GM19099 (cell line): ENCODE measurements around the gene DPYD.

Source experiments
- POLR2A ChIP-seq: IDR thresholded peaks from 3 replicates; pipeline ENCODE4 v1.6.1; 2011; ENCODE audit warnings: low read depth; ENCODE audit not compliant: insufficient read length; ENCODE audit errors: extremely low read depth

DPYD gene

DNA sequence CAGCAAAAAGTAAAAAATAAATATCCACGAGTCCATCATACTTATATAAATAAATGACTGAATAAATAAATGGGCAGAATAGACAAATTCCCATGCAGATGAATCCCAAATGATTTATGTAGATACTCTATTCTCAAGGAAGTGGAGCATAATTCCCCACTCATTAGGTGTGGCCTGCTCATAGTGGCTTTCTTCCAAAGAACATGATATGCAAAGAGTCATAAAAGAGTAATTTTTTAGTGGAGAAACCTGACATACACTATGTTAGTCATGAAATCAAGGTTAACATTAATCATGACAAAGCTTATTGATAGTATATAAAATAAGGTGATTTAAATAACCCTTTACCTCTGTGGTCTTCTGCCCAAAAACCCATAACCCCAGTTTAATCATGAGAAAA is 298.9 kb downstream of the DPYD start:
- TF ChIP-seq POLR2A: no peak

DNA sequence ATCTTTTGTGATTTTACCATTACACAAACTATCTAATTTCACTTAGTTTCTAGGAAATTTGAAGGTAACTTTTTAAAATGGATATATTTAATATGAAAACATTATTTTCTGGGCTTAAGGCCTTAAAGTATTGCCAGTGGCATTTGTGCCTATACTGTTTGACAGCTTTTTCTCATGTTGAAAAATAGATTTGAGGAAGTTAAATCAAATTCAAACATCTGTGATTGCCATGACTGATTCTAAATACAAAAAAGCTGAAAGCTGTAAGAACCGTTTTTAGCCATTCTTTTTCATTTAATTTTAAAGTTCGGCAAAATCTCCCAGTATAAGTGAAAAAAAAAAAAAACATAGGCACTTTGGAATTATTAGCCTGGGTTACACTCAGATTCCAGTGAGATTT is 301.1 kb downstream of the DPYD start:
- no peak for TF ChIP-seq POLR2A

DNA sequence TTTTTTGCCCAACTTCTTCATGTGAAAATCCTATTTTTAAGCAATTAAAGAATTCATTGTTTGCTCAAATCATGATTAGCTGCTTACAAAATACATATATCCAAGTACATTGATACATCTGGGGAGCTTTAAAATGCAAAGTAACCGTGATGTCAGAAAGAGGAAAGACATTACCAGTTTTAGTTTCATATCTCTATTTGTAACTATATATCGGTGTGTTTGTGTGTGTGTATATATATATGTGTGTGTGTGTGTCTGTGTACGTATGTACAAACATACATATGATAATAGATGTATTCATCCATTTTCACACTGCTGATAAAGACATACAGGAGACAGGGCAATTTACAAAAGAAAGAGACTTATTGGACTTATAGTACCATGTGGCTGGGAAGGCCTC is 310.1 kb downstream of the DPYD start:
- TF ChIP-seq POLR2A: no peak

DNA sequence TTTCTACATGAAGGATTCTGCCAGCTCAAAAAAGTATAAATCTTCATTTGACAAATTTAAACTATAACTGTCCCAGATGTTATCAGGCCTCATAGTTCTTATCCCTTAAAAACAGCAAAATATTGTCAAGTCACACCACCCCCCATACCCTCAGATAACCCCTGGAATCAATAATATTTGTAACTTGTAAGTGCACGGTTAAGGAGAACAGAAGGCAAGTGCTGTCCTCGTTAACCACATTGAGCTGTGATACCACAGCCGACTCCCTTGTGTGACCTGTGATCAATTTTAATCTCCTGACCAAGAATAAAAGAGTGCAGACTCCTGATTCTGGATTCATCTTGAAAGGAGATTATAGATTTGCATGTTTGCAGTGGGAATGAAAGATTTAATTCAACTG is 310.7 kb downstream of the DPYD start:
- no peak for TF ChIP-seq POLR2A

DNA sequence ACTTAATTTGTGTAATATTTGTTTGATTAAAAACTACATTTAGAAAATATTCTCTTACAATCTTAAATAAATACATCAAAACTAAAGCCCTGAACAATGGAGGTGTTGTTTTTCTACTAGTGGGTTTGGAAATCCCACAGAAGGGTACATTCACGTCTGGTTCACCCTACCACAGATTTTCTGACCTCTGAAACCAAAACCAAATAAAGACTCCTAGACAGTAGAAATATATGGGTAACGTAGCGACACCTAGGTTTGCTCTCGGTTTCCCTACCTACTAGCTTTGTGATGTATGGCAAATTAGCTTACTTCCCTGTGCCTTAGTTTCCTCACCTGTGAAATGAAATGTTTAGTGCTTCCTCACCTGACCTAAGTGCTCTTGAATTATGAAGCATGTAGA is 312.6 kb downstream of the DPYD start:
- TF ChIP-seq POLR2A: no peak

DNA sequence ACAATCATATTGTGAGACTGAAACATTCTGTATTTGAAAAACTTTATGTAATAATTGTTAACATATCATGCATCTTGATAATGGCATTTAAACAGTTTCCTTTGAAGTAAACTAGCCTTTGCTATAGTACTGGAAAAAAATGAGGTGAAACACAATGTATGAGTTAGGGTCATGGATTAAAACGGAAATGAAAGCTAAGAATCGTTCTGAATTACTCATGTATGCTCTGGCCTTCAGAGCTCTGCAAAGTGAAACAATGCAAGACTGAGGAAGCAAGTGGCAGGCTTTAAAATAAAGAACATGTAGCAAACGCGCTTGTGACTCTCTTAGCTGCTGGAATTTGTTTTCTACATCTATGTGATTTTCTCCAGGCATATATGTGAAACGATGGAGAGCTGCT is 317.1 kb downstream of the DPYD start:
- TF ChIP-seq POLR2A: no peak

DNA sequence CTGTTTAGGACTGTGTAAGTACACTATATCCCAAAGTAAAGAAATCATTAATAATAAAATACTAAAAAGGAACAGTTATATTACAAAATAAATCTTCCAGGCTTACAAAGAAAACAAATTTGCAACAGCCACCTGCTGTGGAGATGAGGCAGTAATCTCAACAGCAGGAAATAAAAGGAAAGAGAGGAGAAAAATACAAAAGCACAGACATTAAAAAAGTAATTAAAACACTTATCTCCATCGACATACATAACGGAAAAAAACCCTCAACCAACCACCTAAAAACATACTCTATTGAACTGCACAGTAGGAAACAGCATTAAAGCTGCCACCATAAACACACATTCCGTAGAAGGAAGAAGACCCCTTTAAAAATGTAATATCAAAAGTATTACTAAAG is 317.6 kb downstream of the DPYD start:
- TF ChIP-seq POLR2A: no peak

DNA sequence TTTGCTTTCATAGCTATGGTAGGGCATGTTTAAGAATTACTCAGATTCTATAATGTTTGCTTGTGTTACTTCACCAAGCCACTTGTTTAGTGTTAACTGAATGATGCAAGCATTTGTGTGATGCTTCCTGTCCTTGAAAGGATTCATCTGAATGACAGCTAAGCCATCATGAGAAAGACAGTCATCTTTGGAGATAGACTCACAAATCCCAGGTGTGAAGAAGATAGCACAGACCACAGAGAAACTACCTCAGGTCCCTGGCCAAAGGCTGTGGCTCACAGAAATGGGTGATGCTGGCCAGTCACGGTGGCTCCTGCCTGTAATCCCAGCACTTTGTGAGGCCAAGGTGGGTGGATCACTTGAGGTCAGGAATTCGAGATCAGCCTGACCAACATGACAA is 321.4 kb downstream of the DPYD start:
- no peak for TF ChIP-seq POLR2A

DNA sequence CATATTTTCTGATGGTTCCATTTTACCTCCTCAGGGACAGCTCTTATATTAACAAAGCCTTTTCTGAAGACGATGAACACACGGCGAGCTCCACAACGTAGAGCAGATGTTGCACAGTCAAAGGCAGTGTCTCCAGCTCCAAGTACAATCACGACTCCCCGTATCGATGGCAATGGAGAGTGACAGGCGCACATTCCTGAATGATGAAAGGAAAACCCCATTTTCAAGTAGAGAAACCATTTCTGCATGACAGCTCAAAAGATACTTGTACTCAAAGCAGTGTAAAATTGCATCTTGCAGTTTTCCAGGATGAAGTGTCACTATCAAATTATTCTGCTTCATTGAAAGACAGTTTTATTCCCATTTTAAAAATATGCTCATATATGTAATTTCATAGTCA is 327.6 kb downstream of the DPYD start:
- TF ChIP-seq POLR2A: no peak

DNA sequence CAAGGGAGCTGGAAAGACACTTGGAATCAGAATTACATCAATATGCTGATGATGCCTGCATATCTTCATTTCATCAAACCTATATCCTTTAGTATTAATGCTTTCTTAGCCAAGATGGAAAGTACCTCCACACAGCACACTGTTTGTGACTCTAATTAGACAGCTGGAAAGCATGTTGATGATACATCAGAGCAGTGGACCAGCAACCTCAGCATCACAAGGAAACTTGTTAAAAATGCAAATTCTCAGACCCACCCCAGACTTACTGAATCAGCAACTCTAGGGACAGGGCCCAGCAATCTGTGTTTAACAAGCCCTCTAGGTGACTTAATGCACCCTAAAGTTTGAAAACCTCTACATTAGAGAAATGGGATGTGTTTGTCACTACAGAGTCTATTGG is 332.1 kb downstream of the DPYD start:
- TF ChIP-seq POLR2A: no peak

DNA sequence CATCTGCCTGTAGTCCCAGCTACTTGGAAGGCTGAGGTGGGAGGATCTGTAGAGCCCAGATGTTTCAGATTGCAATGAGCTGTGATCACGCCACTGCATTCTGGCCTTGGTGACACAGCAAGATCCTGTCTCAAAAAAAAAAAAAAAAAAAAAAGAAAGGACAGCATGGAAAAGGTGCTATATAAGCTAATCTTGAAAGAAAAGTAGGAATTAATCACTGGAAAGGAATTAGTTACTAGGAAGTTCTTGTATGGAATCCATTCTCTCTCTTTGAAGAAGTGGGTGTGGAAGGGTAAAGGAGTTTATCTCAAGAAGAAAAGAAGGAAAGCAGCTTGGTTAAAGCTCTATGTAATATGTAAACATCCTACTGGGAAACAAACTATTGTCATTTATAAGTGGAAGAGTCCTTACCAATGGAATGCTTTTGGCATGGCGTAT is 339.2 kb downstream of the DPYD start:
- no peak for TF ChIP-seq POLR2A

DNA sequence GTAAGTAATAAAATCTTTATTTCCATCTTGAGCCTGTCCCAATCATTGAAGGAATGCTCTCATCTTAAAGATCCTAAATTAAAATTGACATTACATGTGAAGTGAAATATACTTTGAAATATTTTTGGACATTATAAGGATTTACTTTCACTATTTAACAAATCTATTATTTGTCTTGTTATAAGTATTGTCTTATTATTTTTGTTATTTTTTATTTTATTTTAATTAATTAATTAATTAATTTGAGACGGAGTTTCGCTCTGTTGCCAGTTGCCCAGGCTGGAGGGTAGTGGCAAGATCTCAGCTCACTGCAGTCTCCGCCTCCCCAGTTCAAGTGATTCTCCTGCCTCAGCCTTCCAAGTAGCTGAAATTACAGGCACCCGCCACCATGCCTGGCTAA is 343.2 kb downstream of the DPYD start:
- no peak for TF ChIP-seq POLR2A

DNA sequence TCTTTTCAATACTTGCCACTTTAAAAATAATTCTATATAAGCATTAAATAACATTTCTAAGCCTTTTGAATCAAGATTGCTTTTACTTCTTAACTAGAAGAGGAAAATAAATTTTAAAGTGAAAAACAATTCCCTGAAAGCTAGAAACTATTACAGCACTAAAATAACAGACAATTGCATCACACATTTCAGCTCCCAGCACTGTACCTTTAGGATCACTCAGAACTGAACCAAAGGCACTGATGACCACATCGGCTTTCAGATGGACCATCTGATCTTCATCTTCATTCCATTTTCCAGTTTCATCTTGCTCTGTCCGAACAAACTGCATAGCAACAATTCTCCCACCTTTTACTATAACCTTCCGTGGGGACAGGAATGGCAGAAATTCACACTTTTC is 347.3 kb downstream of the DPYD start:
- TF ChIP-seq POLR2A: no peak

DNA sequence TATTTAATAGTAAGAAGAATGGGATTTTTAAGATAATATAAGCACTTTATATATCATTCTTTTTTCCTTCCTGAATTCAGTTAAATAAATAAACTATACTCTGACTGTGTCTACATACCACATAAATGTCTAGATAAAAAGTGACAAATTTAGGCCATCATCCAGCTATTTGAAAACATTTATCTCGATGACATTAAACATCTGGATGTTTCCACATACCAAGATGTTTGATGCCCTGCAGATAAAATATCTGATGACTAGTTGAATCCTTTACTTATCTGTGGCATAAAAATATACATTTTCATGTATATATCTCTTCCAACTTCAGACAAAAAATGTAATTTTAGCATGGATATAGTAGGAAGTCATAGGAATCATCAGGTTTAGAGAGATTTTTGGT is 348.3 kb downstream of the DPYD start:
- TF ChIP-seq POLR2A: no peak

DNA sequence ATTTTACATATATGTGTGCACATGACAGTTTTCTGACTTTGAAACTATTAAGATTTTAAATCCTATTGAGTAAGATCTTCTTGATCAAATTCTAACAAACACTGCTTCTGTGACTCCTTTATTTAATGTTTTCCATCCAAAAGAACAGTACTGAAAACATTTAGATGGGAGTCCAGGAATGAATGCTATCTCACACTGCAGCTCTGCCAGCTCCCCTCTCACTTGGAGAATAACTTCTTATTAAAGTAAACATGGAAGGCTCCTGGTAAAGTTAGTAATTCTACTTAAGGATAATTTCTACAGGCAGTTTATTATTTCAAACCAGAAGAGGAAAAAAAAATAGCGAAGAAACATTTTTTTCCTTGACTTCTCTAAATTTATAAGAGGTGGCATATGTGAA is 349.1 kb downstream of the DPYD start:
- TF ChIP-seq POLR2A: no peak

DNA sequence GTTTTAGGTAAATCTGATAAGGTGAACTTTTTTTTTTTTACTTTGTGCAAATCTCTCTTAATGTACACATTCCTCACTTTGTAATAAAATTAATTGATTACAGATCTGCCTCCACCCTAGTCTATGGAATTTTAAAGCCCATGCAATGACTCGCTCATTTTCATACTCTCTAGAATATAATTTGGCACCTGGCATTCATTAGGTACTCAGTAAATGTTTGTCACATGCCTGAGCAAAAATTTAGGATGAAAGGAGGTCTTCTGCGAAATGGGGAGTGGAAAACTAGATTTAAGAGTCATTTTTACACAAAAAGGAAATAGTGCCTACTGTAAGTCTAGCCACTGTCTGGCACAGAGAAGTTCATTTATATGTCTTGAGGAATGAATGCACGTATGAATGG is 350.1 kb downstream of the DPYD start:
- TF ChIP-seq POLR2A: no peak

DNA sequence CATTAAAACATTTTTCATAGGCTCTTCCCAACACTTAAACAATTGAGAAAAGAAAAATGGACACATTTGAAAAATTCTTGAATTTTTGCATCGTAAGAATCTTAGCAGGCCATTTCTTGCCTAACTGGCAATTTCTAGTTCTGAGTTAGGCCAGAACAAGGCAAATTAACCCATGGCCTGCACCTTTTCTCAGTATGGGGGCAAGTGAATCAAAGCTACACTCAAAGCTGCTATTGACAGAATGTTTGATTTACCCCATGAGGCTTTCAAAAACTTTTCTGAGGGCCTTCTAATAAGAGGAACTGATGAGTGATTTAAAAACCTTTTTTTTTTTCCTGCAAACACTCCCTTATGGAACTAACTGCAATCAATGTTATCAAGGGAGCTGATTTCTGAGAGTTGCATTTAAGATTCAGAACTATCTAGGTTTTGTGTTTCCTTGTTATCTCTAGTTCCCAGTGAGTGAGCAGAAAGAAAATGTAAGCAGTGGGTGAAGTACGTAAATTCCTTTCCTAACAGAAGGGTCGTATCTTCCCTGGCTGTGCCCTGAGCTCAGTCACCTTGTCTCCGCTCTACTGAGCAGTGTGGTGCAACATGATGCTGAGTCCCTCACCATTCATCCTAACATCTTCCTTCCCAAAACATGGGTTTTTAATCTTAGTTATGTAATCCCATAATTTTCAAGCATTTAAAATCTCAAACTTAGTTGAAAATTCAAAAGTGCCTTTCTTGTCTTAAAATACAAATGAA is 353.7 kb downstream of the DPYD start:
- no peak for TF ChIP-seq POLR2A
